ENCODE results near the gene SLC35E1.
A peak's percentile ranks its signal among the peaks of the same experiment; 100 is the strongest.

SLC35E1 gene

GRCh38 chr19:16608290-16608739 is 36.1 kb upstream of the SLC35E1 start:
- H3F3A ChIP-seq (ENCODE audit: insufficient read depth) = peaks cover 22% of the 10 kb centered on the region
- peak overlapping the region; percentile 42 for H3K27ac ChIP-seq (ENCODE audit: low read depth, low read length)

GRCh38 chr19:16607819-16608218 is 35.6 kb upstream of the SLC35E1 start:
- Histone ChIP-seq H2AFZ (ENCODE audit: low read depth, low read length, severe bottlenecking) (no peak overlapping the region), H3K9ac (ENCODE audit: low read length) (no peak overlapping the region), H3K4me2 (ENCODE audit: low read depth, low read length, poor library complexity, severe bottlenecking) (no peak overlapping the region), H3K9me2 (replicated peaks; ENCODE audit: insufficient read depth, low read length) (no peaks in the 10 kb centered on the region), H3K9me3 (ENCODE audit: insufficient read depth, low read length) (no peaks in the 10 kb centered on the region), H3F3A (ENCODE audit: insufficient read depth) (peaks cover 22% of the 10 kb centered on the region), H3K4me3 (ENCODE audit: insufficient read depth, low read length, poor library complexity, severe bottlenecking) (no peak overlapping the region), H3K27me3 (ENCODE audit: low read length) (no peaks in the 10 kb centered on the region), H3K36me3 (ENCODE audit: low read length) (no peaks in the 10 kb centered on the region), H3K79me2 (ENCODE audit: insufficient read depth, low read length) (peaks cover 100% of the 10 kb centered on the region), H4K20me1 (ENCODE audit: low read depth, low read length) (peaks cover 5% of the 10 kb centered on the region; the same call in 1 of the 2 replicates), H3K27ac (ENCODE audit: low read depth, low read length) (peak overlapping the region; percentile 42; the same call in 1 of the 2 replicates)
- TF ChIP-seq CTCF (IDR thresholded peaks at IDR 0.05; ENCODE audit: insufficient read depth, low read length, poor library complexity, severe bottlenecking) (no peak), EZH2phosphoT487 (conservative IDR thresholded peaks at IDR 0.05; ENCODE audit: low read length) (no peak)

More at GRCh38 chr19:16608290-16608739, 36.1 kb upstream of the SLC35E1 start:
- no peaks in the 10 kb centered on the region for H3K36me3 ChIP-seq (ENCODE audit: low read length)
- H4K20me1 ChIP-seq (ENCODE audit: low read depth, low read length) = peaks cover 5% of the 10 kb centered on the region; the same call in 1 of the 2 replicates
- H3K4me2 ChIP-seq (ENCODE audit: low read depth, low read length, poor library complexity, severe bottlenecking) = peak overlapping the region; percentile 12
- no peak overlapping the region for H3K4me3 ChIP-seq (ENCODE audit: insufficient read depth, low read length, poor library complexity, severe bottlenecking)
- no peak overlapping the region for H3K9ac ChIP-seq (ENCODE audit: low read length)
- H3K79me2 ChIP-seq (ENCODE audit: insufficient read depth, low read length) = peaks cover 100% of the 10 kb centered on the region
- H2AFZ ChIP-seq (ENCODE audit: low read depth, low read length, severe bottlenecking) = no peak overlapping the region
- H3K27me3 ChIP-seq (ENCODE audit: low read length) = no peaks in the 10 kb centered on the region
- TF ChIP-seq CTCF (IDR thresholded peaks at IDR 0.05; ENCODE audit: insufficient read depth, low read length, poor library complexity, severe bottlenecking) (no peak), EZH2phosphoT487 (conservative IDR thresholded peaks at IDR 0.05; ENCODE audit: low read length) (no peak)
- H3K9me2 ChIP-seq (replicated peaks; ENCODE audit: insufficient read depth, low read length) = no peaks in the 10 kb centered on the region
- H3K9me3 ChIP-seq (ENCODE audit: insufficient read depth, low read length) = no peaks in the 10 kb centered on the region

GRCh38 chr19:16605553-16605994 is 33.4 kb upstream of the SLC35E1 start:
- Histone ChIP-seq H3K4me3 (ENCODE audit: insufficient read depth, low read length, poor library complexity, severe bottlenecking) (no peak overlapping the region), H3K9me3 (ENCODE audit: insufficient read depth, low read length) (no peaks in the 10 kb centered on the region), H3K36me3 (ENCODE audit: low read length) (no peaks in the 10 kb centered on the region), H3K27ac (ENCODE audit: low read depth, low read length) (peak overlapping the region; percentile 80), H4K20me1 (ENCODE audit: low read depth, low read length) (peaks cover 5% of the 10 kb centered on the region; the same call in 1 of the 2 replicates), H3K9ac (ENCODE audit: low read length) (peak overlapping the region; percentile 16), H3F3A (ENCODE audit: insufficient read depth) (peaks cover 22% of the 10 kb centered on the region), H3K4me2 (ENCODE audit: low read depth, low read length, poor library complexity, severe bottlenecking) (peak overlapping the region; percentile 52), H3K79me2 (ENCODE audit: insufficient read depth, low read length) (peaks cover 100% of the 10 kb centered on the region), H3K27me3 (ENCODE audit: low read length) (no peaks in the 10 kb centered on the region), H3K9me2 (replicated peaks; ENCODE audit: insufficient read depth, low read length) (no peaks in the 10 kb centered on the region), H2AFZ (ENCODE audit: low read depth, low read length, severe bottlenecking) (no peak overlapping the region)
- TF ChIP-seq EZH2phosphoT487 (conservative IDR thresholded peaks at IDR 0.05; ENCODE audit: low read length) (no peak), CTCF (IDR thresholded peaks at IDR 0.05; ENCODE audit: insufficient read depth, low read length, poor library complexity, severe bottlenecking) (no peak)

Measured in SU-DHL-6 (cell line).